ENCODE measurements around the gene SHISA4. TPM values are rescaled to one million over a fixed set of nuclear protein-coding genes. Genes with fewer than 3 reads are reported as not detected.

The SHISA4 gene
- total RNA-seq, 2 experiments from 2014 or later, result 0.33 TPM; not detected in 1

DNA sequence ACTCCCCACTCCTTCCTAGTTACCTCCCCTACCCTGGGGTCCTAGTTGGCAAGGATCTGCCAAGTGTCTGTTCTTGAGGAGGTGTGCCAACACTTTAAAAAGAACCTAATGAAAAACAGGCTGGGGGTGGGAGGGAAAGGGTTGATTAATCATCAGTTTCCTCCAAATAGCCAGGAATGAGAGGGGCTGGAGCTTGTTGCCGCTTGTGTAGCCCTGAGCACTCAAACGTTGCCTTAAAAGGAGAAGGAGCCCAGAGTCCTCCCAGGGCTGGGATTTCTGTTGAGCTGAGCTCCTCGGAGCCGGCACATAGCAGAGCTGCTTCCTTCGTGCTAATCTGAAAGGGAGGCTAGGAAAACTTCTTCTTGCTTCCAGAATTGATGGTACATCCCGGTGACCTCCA is 15.9 kb downstream of the SHISA4 start:
- CTCF ChIA-PET, result interaction anchor here (0.9 to 3.2 kb wide), 2 partner anchors 8 to 95 kb away, joined by 4 to 13 read pairs; no protein-coding TSS in a partner anchor
- intact Hi-C loops (cut with micrococcal nuclease), result no loop called here
- DNase-seq, result no peak
- Mint-ChIP-seq H3K27ac (no peak overlapping the region), H3K4me3 (no peak overlapping the region), H3K9me3 (no peaks in the 10 kb centered on the region), H3K4me1 (ENCODE audit: low read depth) (no peaks in the 10 kb centered on the region), H3K27me3 (ENCODE audit: low read depth) (no peaks in the 10 kb centered on the region), H3K36me3 (ENCODE audit: low read depth) (no peaks in the 10 kb centered on the region)

DNA sequence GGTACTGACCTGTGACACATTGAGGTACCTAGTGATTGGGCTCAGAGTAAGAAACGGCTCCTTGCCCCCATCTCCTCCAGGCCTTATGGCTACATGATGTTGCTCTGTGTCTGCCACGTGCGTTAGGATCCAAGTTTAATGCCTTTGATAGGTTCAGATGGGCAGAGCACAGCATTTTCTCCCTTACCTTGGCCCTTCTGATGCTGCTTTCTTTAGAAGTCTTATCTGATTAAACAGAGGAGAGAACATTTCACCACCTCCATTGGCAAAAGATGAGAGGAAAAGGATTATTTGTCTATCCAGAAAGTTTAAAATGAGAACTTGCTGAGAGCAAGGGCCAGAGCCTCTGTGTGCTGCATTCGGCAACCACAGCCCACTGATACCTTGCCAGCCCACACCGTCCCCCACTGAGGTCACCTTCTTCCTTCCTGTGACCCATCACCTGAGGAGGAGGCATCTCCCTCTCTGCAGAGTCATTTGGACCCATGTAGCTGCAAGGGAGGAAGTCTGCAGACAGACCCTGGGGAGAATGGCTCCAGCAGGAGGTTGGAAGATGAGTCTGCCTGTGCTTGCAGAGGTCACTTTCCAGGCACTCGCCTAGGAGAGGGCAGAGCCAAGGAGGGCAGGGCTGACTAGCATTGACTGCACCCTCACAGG is 16.7 kb downstream of the SHISA4 start:
- H3K36me3 Mint-ChIP-seq (ENCODE audit: low read depth), result no peaks in the 10 kb centered on the region
- H3K9me3 Mint-ChIP-seq, result no peaks in the 10 kb centered on the region
- H3K4me3 Mint-ChIP-seq, result no peak overlapping the region
- intact Hi-C loops (cut with micrococcal nuclease), result no loop called here
- H3K27ac Mint-ChIP-seq, result no peak overlapping the region
- CTCF ChIA-PET, result interaction anchor here (1.6 to 3.2 kb wide), 2 partner anchors 9 to 25 kb away, joined by 4 to 13 read pairs; no protein-coding TSS in a partner anchor
- no peaks in the 10 kb centered on the region for H3K27me3 Mint-ChIP-seq (ENCODE audit: low read depth)
- DNase-seq, result no peak
- no peaks in the 10 kb centered on the region for H3K4me1 Mint-ChIP-seq (ENCODE audit: low read depth)

DNA sequence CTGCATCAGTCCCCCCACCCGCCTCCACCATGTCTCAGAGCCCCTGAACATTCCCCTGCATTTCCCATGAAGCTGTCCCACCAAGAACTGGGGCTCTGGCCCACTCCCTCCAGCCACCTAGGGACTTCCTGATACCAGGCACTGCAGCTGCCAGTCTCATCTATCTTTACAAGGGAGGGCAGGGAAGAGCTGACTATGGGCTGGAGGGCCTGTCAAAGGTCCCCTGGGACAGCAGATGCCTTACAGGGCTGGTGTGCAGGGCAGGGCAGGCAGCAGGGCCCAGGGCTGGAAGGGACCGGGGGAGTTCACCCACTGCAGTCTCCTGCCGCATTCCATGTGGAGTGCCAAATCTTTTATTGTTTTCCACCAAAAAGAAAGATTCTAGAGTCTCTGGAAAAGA is 17.6 kb downstream of the SHISA4 start:
- no peaks in the 10 kb centered on the region for H3K36me3 Mint-ChIP-seq (ENCODE audit: low read depth)
- H3K27ac Mint-ChIP-seq, result no peak overlapping the region
- no peak for DNase-seq
- no peaks in the 10 kb centered on the region for H3K9me3 Mint-ChIP-seq
- no peak overlapping the region for H3K4me3 Mint-ChIP-seq
- intact Hi-C loops (cut with micrococcal nuclease), result no loop called here
- CTCF ChIA-PET, result interaction anchor here (1.6 to 3.2 kb wide), 2 partner anchors 10 to 26 kb away, joined by 4 to 13 read pairs; no protein-coding TSS in a partner anchor
- H3K27me3 Mint-ChIP-seq (ENCODE audit: low read depth), result no peaks in the 10 kb centered on the region
- no peaks in the 10 kb centered on the region for H3K4me1 Mint-ChIP-seq (ENCODE audit: low read depth)

DNA sequence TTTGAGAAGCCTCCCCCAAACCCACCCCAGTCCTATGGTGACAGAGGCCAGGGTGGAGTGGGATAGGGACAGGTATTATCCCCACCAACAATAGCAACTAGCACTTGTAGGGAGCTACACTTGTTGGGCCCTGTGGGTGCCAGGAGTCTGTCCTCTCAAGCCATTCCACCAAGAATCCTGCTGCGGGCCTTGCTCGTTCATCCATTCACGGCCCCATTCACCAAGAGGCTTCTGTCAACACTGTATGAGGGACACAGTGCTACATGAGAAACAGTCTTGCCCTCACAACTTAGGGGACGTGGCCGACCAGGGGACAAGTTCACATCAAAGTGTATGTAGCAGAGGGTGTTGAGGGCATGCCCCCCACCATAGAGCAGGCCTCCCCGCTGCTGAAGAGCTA is 18.9 kb downstream of the SHISA4 start:
- H3K27me3 Mint-ChIP-seq (ENCODE audit: low read depth), result no peaks in the 10 kb centered on the region
- H3K9me3 Mint-ChIP-seq, result no peaks in the 10 kb centered on the region
- H3K36me3 Mint-ChIP-seq (ENCODE audit: low read depth), result no peaks in the 10 kb centered on the region
- no peak for DNase-seq
- CTCF ChIA-PET, result interaction anchor here (2.2 kb wide), 1 partner anchor 11 kb away, joined by 8 read pairs; no protein-coding TSS in a partner anchor
- no peak overlapping the region for H3K4me3 Mint-ChIP-seq
- intact Hi-C loops (cut with micrococcal nuclease), result no loop called here
- H3K27ac Mint-ChIP-seq, result no peak overlapping the region
- no peaks in the 10 kb centered on the region for H3K4me1 Mint-ChIP-seq (ENCODE audit: low read depth)

DNA sequence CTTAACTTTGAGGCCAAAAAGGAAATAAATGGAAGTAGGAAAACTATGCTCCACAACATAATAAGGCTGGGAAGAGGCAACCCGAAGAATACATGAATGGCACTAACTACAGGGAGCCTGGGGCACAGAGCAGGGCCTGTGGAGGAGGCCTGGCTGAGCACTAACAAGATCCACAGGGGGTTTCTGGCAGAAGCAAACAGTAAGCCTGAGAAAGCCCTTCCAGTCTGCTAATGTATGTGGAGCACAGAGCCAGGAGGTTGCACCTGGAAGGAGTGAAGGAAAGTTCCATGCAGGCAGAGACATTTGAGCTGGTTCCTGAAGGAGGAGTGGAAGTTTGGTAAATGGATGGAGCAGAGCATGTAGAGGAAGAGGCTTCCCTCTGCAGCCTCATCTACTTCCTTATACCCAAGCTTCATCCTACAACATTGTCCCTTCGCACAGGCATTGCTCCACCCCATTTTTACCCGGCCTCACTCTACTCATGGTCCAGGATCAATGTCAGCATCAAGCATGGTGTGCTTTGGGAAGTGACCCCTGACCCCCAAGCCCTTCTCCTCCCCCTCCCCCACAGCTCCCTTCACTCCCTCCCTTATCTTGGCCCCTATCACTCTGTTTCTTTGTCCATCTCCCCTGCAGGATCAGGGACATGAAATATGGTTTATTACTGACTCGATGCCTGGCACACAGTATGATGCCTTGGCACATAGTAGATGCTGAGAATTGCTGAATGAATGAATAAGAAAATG is 23.3 kb downstream of the SHISA4 start:
- no peaks in the 10 kb centered on the region for H3K9me3 Mint-ChIP-seq
- DNase-seq, result no peak
- no peaks in the 10 kb centered on the region for H3K27me3 Mint-ChIP-seq (ENCODE audit: low read depth)
- H3K27ac Mint-ChIP-seq, result no peak overlapping the region
- CTCF ChIA-PET, result interaction anchor here (0.6 to 1.2 kb wide), 2 partner anchors 16 to 297 kb away, joined by 3 to 4 read pairs; no protein-coding TSS in a partner anchor
- H3K4me1 Mint-ChIP-seq (ENCODE audit: low read depth), result no peaks in the 10 kb centered on the region
- no peaks in the 10 kb centered on the region for H3K36me3 Mint-ChIP-seq (ENCODE audit: low read depth)
- intact Hi-C loops (cut with micrococcal nuclease), result no loop called here
- no peak overlapping the region for H3K4me3 Mint-ChIP-seq

DNA sequence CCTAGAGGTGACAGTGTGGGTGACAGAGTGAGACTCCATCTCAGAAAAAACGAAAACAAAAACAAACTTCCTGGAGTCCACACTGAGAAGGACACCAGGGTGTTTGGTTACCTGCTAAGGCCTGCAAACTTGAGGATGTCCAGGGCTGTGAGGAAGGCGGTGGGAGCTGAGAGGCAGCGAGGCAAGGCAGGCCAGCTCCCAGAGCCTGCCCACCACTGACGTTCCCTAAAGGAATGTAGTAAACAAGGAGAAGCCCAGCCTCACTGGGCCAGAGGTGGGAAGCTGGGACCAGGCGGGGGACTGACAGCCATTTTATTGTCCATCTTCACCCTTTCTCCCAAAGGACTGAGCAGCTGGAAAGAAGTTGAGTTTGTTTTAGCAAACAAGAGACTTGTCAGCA is 24.1 kb downstream of the SHISA4 start:
- intact Hi-C loops (cut with micrococcal nuclease), result no loop called here
- H3K27ac Mint-ChIP-seq, result no peak overlapping the region
- no peaks in the 10 kb centered on the region for H3K27me3 Mint-ChIP-seq (ENCODE audit: low read depth)
- no peak for DNase-seq
- CTCF ChIA-PET, result interaction anchor here (1.1 to 2.6 kb wide), 3 partner anchors 17 to 87 kb away, joined by 3 to 8 read pairs (median 4); no protein-coding TSS in a partner anchor
- no peaks in the 10 kb centered on the region for H3K4me1 Mint-ChIP-seq (ENCODE audit: low read depth)
- H3K9me3 Mint-ChIP-seq, result no peaks in the 10 kb centered on the region
- H3K36me3 Mint-ChIP-seq (ENCODE audit: low read depth), result no peaks in the 10 kb centered on the region
- H3K4me3 Mint-ChIP-seq, result no peak overlapping the region

DNA sequence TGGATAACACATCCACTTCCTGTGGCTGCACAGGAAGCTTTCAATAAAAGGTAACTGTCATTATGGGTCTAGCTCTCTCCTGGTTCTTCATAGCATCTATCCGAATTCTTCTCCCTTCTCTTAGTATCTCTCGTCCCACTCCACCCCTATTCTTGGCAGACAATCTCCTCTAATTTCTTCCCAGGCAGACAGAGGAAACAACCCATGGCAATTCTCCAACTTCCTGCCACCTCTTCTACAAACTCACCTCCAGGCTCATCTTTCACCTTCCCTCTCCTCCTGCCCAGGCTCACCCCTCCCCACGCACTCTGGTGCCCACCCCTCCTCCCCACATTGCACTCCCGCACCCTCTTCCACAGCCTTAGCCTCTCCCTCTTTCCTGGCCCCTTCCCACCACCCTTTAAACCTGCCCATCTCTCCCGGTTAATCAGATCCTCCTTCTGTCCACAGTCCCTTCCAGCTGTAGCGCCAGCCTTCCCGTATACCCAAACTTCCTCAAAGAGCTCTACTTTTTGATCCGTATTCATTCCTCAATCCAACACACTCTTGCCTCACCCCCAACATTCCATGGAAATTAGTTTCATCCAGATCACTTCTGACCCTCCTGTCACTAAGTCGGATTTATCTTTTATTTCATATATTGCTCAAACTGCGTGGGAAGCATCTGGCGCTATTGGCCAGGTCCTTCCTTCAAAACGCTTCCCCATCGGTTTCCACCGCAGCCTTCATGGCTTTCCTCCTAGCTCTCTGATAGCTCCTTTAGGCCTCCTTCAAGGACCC is 25.9 kb downstream of the SHISA4 start:
- Mint-ChIP-seq H3K36me3 (ENCODE audit: low read depth) (no peaks in the 10 kb centered on the region), H3K27me3 (ENCODE audit: low read depth) (no peaks in the 10 kb centered on the region), H3K4me3 (no peak overlapping the region), H3K9me3 (no peaks in the 10 kb centered on the region), H3K4me1 (ENCODE audit: low read depth) (no peaks in the 10 kb centered on the region), H3K27ac (no peak overlapping the region)
- no peak for DNase-seq
- CTCF ChIA-PET, result interaction anchor here (2.6 kb wide), 1 partner anchor 86 kb away, joined by 8 read pairs; no protein-coding TSS in a partner anchor
- intact Hi-C loops (cut with micrococcal nuclease), result no loop called here

DNA sequence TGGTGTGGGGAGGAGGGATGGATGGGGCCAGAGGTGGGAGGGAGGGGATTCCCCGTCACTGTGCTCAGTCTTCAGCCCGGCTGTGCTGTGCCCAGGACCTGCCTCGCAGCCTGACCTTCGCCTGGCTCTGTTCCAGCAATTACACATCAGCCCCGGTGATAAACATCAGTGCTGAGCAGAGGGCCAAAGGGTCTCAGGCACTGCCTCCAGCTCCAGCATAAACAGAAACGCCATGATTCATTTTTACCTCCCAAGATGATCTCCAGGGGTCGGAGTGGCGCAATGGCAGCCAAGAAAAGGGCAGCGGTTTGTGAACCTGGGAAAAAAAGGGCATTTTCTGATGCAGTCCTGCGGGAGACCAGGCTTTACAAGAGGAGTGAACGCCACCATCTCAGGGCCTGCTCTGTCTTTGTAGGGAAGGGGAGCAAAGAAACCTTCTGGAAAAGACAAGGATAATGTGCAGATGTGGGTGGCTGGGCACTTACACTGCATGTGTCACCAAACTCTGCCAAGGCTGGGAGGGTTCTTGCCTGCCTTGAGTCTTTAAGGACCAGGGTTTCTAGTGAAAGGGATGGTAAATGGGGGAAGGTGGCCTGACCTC is 28.1 kb downstream of the SHISA4 start:
- no peaks in the 10 kb centered on the region for H3K4me1 Mint-ChIP-seq (ENCODE audit: low read depth)
- H3K27ac Mint-ChIP-seq, result no peak overlapping the region
- CTCF ChIA-PET, result interaction anchor here (0.5 to 1.8 kb wide), 3 partner anchors 21 to 321 kb away, joined by 3 to 5 read pairs (median 3); no protein-coding TSS in a partner anchor
- H3K36me3 Mint-ChIP-seq (ENCODE audit: low read depth), result no peaks in the 10 kb centered on the region
- intact Hi-C loops (cut with micrococcal nuclease), result no loop called here
- peaks cover 4% of the 10 kb centered on the region for H3K27me3 Mint-ChIP-seq (ENCODE audit: low read depth)
- H3K4me3 Mint-ChIP-seq, result no peak overlapping the region
- no peaks in the 10 kb centered on the region for H3K9me3 Mint-ChIP-seq
- no peak for DNase-seq

DNA sequence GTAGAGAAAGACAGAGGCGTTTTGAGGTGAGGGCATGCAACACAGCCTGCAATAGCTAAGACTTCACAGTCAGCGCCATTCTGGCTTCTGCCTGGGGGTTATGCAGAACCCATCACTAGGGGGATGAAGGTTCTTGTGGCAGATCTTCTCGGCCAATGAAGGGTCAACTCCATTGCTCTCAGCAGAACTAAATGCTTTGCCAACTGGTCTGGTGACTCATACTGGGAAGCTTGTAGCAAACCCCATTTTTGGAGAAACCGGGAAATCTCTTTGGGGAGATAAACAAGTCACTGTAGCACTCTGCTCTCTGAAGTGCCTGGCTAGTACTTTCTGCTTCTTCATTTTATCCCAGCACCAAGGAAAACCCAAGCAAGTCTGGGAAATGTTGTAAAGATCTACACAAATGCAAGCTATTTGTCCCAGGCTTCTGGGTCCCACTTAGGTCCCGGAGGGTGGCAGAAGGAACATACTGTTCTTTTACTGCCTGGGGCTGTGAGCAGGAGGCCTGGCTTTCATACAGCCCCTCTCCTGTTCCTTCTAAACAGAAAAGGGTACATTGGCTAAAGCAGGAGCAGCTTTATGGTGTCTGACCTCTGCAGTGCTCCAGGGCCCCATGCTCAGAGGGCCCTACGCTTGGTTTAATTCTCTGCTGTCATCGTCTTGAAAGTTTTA is 28.8 kb downstream of the SHISA4 start:
- Mint-ChIP-seq H3K27ac (no peak overlapping the region), H3K4me1 (ENCODE audit: low read depth) (no peaks in the 10 kb centered on the region), H3K9me3 (no peaks in the 10 kb centered on the region), H3K36me3 (ENCODE audit: low read depth) (no peaks in the 10 kb centered on the region), H3K27me3 (ENCODE audit: low read depth) (peaks cover 9% of the 10 kb centered on the region), H3K4me3 (no peak overlapping the region)
- CTCF ChIA-PET, result interaction anchor here (0.5 to 1.8 kb wide), 3 partner anchors 21 to 320 kb away, joined by 3 to 5 read pairs (median 3); no protein-coding TSS in a partner anchor
- no peak for DNase-seq
- intact Hi-C loops (cut with micrococcal nuclease), result no loop called here

DNA sequence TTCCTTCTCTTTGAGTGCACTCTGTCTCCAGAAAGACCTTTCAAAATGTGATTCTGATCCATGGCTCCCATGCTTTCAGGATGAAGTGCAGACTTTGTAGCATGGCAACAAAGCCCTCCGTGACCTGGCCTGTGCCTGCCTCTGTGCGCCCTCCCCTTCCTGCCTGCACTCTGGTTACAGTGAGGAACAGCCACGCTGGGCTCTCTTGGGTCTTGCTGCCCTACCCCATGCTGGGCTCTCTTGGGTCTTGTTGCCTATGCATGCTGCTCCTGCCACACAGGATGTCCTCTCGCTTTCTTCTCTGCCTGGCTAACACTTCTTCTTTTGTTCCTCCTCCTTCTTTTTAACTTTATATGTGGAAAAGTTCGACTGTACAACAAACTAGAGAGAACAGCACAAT is 29.6 kb downstream of the SHISA4 start:
- Mint-ChIP-seq H3K27me3 (ENCODE audit: low read depth) (peaks cover 9% of the 10 kb centered on the region), H3K4me3 (no peak overlapping the region), H3K27ac (no peak overlapping the region), H3K4me1 (ENCODE audit: low read depth) (no peaks in the 10 kb centered on the region), H3K9me3 (no peaks in the 10 kb centered on the region), H3K36me3 (ENCODE audit: low read depth) (no peaks in the 10 kb centered on the region)
- CTCF ChIA-PET, result interaction anchor here (1.8 kb wide), 1 partner anchor 22 kb away, joined by 5 read pairs; no protein-coding TSS in a partner anchor
- intact Hi-C loops (cut with micrococcal nuclease), result no loop called here
- DNase-seq, result no peak

DNA sequence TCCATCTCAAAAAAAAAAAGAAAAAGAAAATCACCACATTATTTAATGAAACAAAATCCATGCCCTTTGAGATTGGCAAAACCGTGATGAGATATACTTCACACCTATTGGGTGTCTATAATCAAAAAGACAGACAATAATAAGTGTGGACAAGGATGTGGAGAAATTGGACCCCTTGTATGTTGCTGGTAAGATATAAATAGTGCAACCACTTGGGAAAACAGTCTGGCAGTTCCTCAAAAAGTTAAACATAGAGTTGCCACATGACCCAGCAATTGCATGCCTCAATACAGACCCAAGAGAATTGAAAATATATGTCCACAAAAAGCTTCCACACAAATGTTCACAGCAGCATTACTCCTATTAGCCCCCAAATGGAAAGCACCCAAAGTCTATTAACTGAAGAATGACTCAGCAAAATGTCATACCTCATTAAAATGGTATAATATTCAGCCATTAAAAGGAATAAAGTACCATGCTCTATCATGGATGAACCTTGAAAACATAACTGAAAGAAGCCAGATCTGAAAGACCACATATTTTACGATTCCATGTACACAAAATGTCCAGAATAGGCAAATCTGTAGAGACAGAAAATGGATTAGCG is 33.4 kb downstream of the SHISA4 start:
- Mint-ChIP-seq H3K4me3 (no peak overlapping the region), H3K27ac (no peak overlapping the region), H3K9me3 (no peaks in the 10 kb centered on the region), H3K4me1 (ENCODE audit: low read depth) (no peaks in the 10 kb centered on the region), H3K36me3 (ENCODE audit: low read depth) (no peaks in the 10 kb centered on the region), H3K27me3 (ENCODE audit: low read depth) (peaks cover 9% of the 10 kb centered on the region)
- intact Hi-C loops (cut with micrococcal nuclease), result no loop called here
- DNase-seq, result no peak
- CTCF ChIA-PET, result interaction anchor here (1.2 kb wide), 1 partner anchor 26 kb away, joined by 12 read pairs; no protein-coding TSS in a partner anchor
